HUES48 (cell line): ENCODE measurements around the gene RPS6KA2.

ENCODE experiments used
- H3K27ac ChIP-seq: one replicate; pipeline ENCODE4 v1.7.0; 2013; ENCODE audit warnings: low read depth, low read length, inconsistent platforms
- H3K27me3 ChIP-seq: 2 replicates; pipeline ENCODE4 v1.6.1; 2013; ENCODE audit warnings: mild to moderate bottlenecking, low read length; ENCODE audit not compliant: control insufficient read depth, insufficient read depth
- H3K36me3 ChIP-seq: 2 replicates; pipeline ENCODE4 v1.6.1; 2013; ENCODE audit warnings: low read length; ENCODE audit not compliant: control insufficient read depth, insufficient read depth
- H3K4me1 ChIP-seq: 2 replicates; pipeline ENCODE4 v1.6.1; 2013; ENCODE audit warnings: mild to moderate bottlenecking, low read length; ENCODE audit not compliant: control insufficient read depth, insufficient read depth
- H3K4me3 ChIP-seq: 2 replicates; pipeline ENCODE4 v1.5.1; 2013; ENCODE audit warnings: mild to moderate bottlenecking, low read depth, low read length
- H3K9ac ChIP-seq: 2 replicates; pipeline ENCODE4 v1.6.1; 2013; ENCODE audit warnings: mild to moderate bottlenecking, low read depth, low read length, moderate library complexity
- H3K9me3 ChIP-seq: 2 replicates; pipeline ENCODE4 v1.6.1; 2013; ENCODE audit warnings: low read length; ENCODE audit not compliant: control insufficient read depth, insufficient read depth

The RPS6KA2 gene

DNA sequence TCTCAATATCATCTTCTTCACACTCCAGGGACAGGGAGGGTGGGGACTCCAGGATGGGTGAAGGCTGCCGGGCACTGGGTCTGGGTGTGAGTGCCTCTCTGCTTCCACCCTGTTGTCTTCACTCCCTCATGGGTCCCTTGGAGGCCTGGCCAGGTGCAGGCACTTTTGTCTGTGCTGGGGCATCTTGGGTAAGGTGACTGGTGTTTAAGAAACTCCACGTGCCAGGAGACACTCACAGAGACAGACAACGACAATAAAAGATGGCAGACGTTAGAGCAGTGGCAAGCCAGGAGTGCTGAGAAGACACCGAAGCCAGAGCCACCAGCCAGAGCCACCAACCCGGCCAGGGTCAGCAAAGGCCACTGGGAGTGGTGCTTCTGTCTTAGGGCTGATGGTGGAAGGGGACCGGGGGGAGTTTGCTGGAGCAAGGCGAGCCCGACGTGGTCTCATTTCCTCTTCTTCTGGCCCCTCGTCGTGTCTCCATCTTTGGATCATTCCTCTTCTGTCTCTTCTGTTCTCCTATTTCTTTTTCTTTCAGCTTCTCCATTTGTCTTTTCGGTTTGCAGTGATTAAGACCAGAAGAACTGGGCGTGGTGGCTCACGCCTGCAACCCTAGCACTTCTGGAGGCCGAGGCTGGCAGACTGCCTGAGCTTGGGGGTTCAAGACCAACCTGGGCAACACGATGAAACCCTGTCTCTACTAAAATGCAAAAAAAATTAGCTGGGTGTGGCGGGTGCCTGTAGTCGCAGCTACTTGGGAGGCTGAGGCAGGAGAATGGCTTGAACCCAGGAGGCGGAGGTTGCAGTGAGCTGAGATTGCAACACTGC is 131.3 kb downstream of the RPS6KA2 start:
- Histone ChIP-seq H3K4me1 (no peaks in the 10 kb centered on the region), H3K9ac (no peak overlapping the region), H3K27ac (no peak overlapping the region), H3K9me3 (no peaks in the 10 kb centered on the region), H3K4me3 (no peak overlapping the region), H3K27me3 (no peaks in the 10 kb centered on the region), H3K36me3 (peaks cover 5% of the 10 kb centered on the region; the same call in 1 of the 2 replicates)

DNA sequence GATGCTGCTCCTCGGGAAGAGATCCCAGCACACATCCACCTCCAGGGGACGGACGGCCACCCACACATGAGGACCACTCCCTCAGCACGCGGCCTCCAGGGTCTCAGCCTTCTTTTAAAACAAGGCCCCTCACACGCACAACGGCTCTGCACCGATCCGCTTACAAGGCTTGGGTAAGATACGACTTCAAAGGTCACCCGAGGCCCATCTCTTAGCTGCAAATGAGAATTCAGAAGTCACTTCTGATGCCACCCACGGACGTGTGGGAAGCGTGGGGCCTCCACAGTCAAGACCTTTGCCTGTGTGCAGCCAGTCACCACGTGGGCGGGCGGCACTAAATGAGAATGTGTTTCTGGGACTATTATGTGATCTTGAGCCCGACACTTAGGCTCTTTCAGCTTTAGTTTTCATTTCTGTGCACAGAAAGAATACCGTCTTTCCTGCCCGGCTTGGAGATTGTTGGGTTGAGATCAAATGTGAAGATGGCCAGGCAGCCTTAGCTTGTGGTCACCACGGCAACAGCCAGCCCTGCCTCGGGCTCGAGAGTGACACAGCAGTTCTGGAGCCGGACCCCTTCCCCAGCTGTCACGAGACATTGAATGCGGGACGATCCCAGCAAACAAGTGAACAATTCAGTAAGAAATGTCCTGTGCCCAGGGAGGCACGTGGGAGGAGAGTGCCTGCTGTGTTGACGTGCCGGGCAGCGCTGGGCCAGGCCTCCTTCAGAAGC is 132.1 kb downstream of the RPS6KA2 start:
- Histone ChIP-seq H3K36me3 (no peaks in the 10 kb centered on the region; the same call in 1 of the 2 replicates), H3K27me3 (no peaks in the 10 kb centered on the region), H3K9ac (no peak overlapping the region), H3K4me1 (peaks cover 5% of the 10 kb centered on the region; the same call in 1 of the 2 replicates), H3K9me3 (no peaks in the 10 kb centered on the region), H3K27ac (no peak overlapping the region), H3K4me3 (no peak overlapping the region)

GRCh38 chr6:166494101-166494441 is 133.0 kb downstream of the RPS6KA2 start:
- no peaks in the 10 kb centered on the region for H3K9me3 ChIP-seq
- H3K4me3 ChIP-seq: no peak overlapping the region
- H3K4me1 ChIP-seq: peaks cover 13% of the 10 kb centered on the region
- H3K27ac ChIP-seq: no peak overlapping the region
- no peak overlapping the region for H3K9ac ChIP-seq
- no peaks in the 10 kb centered on the region; the same call in 1 of the 2 replicates for H3K36me3 ChIP-seq
- no peaks in the 10 kb centered on the region for H3K27me3 ChIP-seq

DNA sequence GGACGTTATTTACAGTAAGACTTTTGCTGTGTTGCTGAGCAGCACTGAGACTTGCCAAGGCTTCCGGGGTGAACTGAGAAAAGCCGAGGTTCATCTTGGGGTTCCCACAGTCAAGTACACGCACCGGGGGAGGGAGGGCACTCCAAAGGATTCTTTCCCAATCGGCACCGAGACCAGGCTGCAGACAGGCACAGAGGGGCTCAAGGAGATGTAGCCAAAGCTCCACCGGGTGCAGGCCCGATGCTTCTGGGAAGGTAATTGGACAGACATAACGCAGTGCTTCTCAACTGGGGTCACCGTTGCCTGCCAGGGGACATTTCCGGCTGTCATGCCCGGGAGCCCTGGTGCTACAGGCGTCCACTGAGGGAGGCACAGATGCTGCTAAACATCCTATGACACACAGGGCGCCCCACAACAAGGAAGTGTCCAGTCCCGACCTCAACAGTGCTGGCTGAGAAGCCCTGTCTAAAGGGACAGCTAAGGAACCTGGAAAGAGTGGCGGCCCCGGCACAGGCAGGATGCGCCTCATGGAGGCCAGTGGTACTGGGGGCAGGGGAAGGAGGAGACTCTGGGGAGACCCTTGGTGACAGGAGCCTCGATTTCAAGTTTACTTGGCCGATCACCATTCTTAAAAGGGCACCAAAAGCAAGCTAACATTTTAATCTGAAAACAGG is 133.5 kb downstream of the RPS6KA2 start:
- Histone ChIP-seq H3K9ac (no peak overlapping the region), H3K27ac (no peak overlapping the region), H3K27me3 (no peaks in the 10 kb centered on the region), H3K4me1 (peaks cover 16% of the 10 kb centered on the region), H3K9me3 (no peaks in the 10 kb centered on the region), H3K4me3 (no peak overlapping the region), H3K36me3 (no peaks in the 10 kb centered on the region; the same call in 1 of the 2 replicates)

- peaks cover 25% of the 10 kb centered on the region for H3K4me1 ChIP-seq
- H3K9me3 ChIP-seq: no peaks in the 10 kb centered on the region
- H3K4me3 ChIP-seq: no peak overlapping the region
- no peaks in the 10 kb centered on the region for H3K27me3 ChIP-seq
- H3K9ac ChIP-seq: no peak overlapping the region
- peaks cover under 1% of the 10 kb centered on the region; the same call in 1 of the 2 replicates for H3K36me3 ChIP-seq
- H3K27ac ChIP-seq: no peak overlapping the region
These were observed 134.8 kb downstream of the RPS6KA2 start for GRCh38 chr6:166492092-166492741.

DNA sequence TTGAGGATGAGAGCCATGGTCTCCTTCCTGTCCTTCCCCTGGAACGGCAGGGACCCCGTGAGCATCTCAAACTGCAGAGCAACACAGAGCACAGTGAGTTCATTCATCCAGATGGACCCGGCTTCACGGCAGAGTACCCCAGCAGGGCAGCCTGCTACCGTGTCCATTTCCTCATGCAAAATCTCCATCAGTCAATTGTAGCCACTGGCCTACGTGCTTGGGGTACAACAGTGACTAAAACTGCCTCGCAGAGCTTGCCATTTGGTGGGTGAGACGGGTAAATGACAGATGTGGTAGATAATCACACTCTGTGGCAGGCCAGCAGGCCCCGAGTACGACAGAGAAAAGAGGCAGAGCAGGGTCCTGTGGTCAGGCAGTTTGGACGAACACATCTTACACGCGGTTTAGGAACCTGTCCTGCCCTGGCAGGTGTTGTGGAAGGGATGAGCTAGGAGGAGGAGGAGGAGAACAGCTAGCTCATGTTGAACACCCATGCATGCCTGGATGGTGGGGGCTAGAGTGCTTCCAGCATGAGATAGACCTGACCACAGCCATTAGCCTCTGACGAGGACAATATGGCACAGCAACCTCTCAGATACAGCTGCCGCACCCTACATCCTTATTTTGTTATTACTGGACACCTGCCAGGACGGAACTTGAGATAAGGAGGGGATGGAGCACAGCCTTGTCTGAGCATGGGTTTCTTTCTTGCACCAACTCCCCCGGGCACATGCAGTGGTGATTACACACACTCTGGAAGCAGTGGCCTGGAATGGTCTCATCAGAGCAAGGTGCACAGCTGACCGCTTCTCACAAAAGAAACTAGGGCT is 136.2 kb downstream of the RPS6KA2 start:
- Histone ChIP-seq H3K27me3 (no peaks in the 10 kb centered on the region), H3K4me1 (peaks cover 25% of the 10 kb centered on the region), H3K9ac (no peak overlapping the region), H3K36me3 (peaks cover 3% of the 10 kb centered on the region; the same call in 1 of the 2 replicates), H3K9me3 (no peaks in the 10 kb centered on the region), H3K27ac (no peak overlapping the region), H3K4me3 (no peak overlapping the region)

DNA sequence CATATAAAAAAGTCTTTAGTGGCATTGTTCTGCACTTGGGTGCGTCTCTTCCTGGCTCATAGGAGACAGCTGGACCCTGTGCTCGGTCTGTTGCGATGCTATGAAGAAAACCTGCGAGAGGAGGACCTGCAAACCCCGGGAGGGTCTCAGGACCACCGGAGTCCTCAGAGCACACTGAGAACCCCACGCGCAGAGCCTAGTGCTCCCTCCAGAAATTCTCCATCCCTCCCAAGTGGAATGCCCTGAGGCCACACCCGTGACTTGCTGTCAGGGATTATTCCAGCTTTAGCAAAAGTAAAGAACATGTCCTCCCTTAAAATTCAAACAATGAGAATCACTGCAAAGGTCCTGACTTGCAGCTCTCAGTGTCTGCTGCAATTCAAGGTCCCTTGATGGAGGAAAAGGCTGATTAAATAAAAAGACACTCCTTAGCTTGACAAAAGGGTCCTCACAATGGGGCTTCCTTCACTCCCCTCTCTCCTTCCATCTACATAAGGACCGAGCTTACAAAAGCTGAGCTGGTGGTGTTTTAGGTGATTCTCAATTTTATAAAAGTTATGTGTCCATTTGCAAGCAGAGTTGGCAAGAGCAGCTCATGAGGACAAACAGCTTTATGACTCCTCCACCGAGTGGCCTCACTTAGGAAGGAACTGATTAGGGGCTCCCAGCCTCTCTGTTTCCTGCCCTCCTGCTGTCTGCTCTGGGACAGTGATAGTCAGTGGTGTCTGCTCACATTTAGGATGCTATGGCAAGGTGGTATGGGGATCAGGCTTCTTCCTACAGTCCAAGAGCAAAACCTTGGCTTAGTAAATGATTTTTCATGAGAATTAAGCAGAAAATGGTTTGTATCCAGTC is 137.5 kb downstream of the RPS6KA2 start:
- Histone ChIP-seq H3K27me3 (no peaks in the 10 kb centered on the region), H3K9ac (no peak overlapping the region), H3K27ac (peak overlapping the region; percentile 1), H3K36me3 (peaks cover 3% of the 10 kb centered on the region; the same call in 1 of the 2 replicates), H3K4me1 (peaks cover 25% of the 10 kb centered on the region), H3K9me3 (no peaks in the 10 kb centered on the region), H3K4me3 (no peak overlapping the region)

DNA sequence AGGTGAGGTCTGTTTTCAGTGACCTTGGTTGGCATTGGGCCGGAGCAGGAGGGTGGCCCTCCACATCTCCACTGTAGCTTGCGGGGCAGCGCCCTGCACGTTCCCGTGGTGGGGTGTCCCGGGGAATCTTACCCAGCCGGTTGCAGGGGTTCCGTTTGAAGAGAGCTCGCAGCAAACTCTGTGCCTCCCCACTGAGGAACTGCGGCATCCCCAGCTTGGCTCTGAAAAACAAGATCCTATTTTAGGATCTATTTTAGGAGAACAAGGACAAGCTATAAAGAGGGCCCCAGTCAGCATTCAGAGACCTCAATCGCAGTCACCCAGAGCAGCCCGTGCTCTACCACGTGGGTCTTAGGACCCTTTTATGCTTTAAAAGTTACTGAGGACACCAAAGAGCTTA is 138.3 kb downstream of the RPS6KA2 start:
- no peak overlapping the region for H3K9ac ChIP-seq
- H3K4me3 ChIP-seq: no peak overlapping the region
- H3K36me3 ChIP-seq: peaks cover 3% of the 10 kb centered on the region; the same call in 1 of the 2 replicates
- H3K27me3 ChIP-seq: no peaks in the 10 kb centered on the region
- H3K4me1 ChIP-seq: peaks cover 25% of the 10 kb centered on the region
- no peak overlapping the region for H3K27ac ChIP-seq
- H3K9me3 ChIP-seq: no peaks in the 10 kb centered on the region

DNA sequence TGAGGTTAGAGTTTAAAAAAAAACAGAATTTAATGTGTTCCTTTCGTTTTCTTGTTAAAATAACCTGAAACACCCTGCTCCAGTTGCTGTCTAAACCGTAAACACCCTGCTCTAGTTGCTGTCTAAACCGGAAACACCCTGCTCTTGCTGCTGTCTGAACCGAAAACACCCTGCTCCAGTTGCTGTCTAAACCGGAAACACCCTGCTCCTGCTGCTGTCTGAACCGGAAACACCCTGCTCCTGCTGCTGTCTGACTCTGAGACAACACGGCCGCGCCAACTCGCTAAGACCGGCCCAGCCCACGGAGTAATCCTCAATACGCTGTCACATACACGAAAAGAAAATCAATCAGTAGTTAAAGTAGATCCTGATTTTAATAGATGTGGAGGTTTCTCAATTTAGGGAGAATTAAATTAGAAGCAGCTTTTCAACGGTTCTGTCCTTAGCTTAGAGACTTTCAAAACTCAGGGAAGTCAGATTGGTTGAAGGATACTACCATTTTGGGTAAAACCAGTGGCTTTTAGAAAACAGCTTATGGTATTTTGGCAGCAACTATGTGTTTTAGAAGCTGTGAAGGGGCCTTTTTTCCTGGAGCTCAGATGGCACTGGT is 138.9 kb downstream of the RPS6KA2 start:
- Histone ChIP-seq H3K9ac (no peak overlapping the region), H3K36me3 (peaks cover 3% of the 10 kb centered on the region; the same call in 1 of the 2 replicates), H3K9me3 (no peaks in the 10 kb centered on the region), H3K4me1 (peaks cover 25% of the 10 kb centered on the region), H3K27me3 (no peaks in the 10 kb centered on the region), H3K4me3 (no peak overlapping the region), H3K27ac (no peak overlapping the region)
